ENCODE results near the gene PTPRN2. TPM values are rescaled to one million over a fixed set of nuclear protein-coding genes. Genes with fewer than 3 reads are reported as not detected.

The PTPRN2 gene
- total and polyA plus RNA-seq, 2 donors (not counting 3 experiments of a cell fraction or from before 2014, with no cell fraction given): 0.62 to 0.88 TPM

DNA sequence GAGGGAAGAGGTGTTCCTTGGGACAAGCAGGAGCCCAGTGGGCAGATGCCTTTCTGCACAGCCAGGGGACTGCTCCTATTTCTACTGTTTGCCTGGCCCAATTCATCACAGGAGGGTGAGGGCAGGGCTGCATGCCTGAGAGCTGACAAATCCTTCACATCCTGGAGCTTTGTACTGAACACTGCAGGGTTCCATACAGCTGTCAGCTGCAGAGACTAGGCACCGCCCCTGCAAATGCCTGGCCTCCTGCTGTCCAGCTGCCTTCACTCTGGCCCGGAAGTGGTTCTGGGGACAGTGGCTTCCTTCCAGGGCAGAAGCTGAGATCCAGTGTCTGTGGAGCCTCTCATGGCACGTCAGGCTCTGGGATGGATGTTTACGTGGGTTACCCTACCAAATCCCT lies 780.1 kb downstream of the PTPRN2 start:
- intact Hi-C loops (cut with micrococcal nuclease): no loop called here
- Histone ChIP-seq H3K4me2 (ENCODE audit: insufficient read depth, low read length) (no peak overlapping the region), H3K9me1 (replicated peaks; ENCODE audit: control insufficient read depth, extremely low read depth, insufficient read depth, low read length) (no peaks in the 10 kb centered on the region), H3K4me1 (ENCODE audit: control insufficient read depth, extremely low read depth, insufficient read depth, low read length) (no peaks in the 10 kb centered on the region), H3K36me3 (ENCODE audit: control insufficient read depth in 2 of 2, extremely low read depth in 1 of 2, insufficient read depth in 2 of 2, low read length in 2 of 2) (no peaks in the 10 kb centered on the region), H3K27ac (ENCODE audit: insufficient read depth, low read depth, low read length) (no peak overlapping the region), H3K27me3 (ENCODE audit: control insufficient read depth in 2 of 2, insufficient read depth in 2 of 2, low read length in 2 of 2) (no peaks in the 10 kb centered on the region), H3K4me3 (replicated peaks in 1 of 3; ENCODE audit: insufficient read depth in 1 of 3, low read depth in 1 of 3, low read length in 3 of 3) (no peak overlapping the region), H3K9me3 (replicated peaks; ENCODE audit: control insufficient read depth, insufficient read depth, low read length) (peaks cover 3% of the 10 kb centered on the region), H3K79me2 (ENCODE audit: control insufficient read depth, insufficient read depth, low read length) (no peaks in the 10 kb centered on the region), H4K20me1 (replicated peaks; ENCODE audit: control insufficient read depth, extremely low read depth, insufficient read depth, low read length) (no peaks in the 10 kb centered on the region), H3K9ac (replicated peaks; ENCODE audit: extremely low read depth, insufficient read depth, low read length) (no peak overlapping the region), H2AFZ (ENCODE audit: low read depth, low read length) (no peak overlapping the region)
- no peak for TF ChIP-seq EZH2 (IDR thresholded peaks at IDR 0.05; ENCODE audit: borderline replicate concordance, low read depth, low read length, severe bottlenecking)
- TF ChIP-seq, protein P1, sequence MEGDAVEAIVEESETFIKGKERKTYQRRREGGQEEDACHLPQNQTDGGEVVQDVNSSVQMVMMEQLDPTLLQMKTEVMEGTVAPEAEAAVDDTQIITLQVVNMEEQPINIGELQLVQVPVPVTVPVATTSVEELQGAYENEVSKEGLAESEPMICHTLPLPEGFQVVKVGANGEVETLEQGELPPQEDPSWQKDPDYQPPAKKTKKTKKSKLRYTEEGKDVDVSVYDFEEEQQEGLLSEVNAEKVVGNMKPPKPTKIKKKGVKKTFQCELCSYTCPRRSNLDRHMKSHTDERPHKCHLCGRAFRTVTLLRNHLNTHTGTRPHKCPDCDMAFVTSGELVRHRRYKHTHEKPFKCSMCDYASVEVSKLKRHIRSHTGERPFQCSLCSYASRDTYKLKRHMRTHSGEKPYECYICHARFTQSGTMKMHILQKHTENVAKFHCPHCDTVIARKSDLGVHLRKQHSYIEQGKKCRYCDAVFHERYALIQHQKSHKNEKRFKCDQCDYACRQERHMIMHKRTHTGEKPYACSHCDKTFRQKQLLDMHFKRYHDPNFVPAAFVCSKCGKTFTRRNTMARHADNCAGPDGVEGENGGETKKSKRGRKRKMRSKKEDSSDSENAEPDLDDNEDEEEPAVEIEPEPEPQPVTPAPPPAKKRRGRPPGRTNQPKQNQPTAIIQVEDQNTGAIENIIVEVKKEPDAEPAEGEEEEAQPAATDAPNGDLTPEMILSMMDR (IDR thresholded peaks at IDR 0.05; ENCODE audit: extremely low read depth in 1 of 2, insufficient read depth in 1 of 2, low read depth in 1 of 2, low read length in 2 of 2): no peak
- TF ChIP-seq JUN (IDR thresholded peaks at IDR 0.05; ENCODE audit: borderline replicate concordance, insufficient read depth, insufficient read length, low read depth): no peak
- TF ChIP-seq POLR2AphosphoS5 (IDR thresholded peaks at IDR 0.05; ENCODE audit: insufficient read depth, low read depth, low read length): no peak
- no peak for TF ChIP-seq FOS (IDR thresholded peaks at IDR 0.05; ENCODE audit: borderline replicate concordance, insufficient read depth, low read length)
- no peak for TF ChIP-seq MAX (IDR thresholded peaks at IDR 0.05; ENCODE audit: insufficient read depth, insufficient read length)
- TF ChIP-seq GATA2 (IDR thresholded peaks at IDR 0.05; ENCODE audit: insufficient read depth, insufficient read length, low read depth, low read length): no peak
- no peak for TF ChIP-seq MYC (IDR thresholded peaks at IDR 0.05; ENCODE audit: low read depth, low read length)
- no peak for TF ChIP-seq POLR2A (IDR thresholded peaks at IDR 0.05; ENCODE audit: low read depth, low read length)
- POLR2A ChIA-PET: no interaction called here
- dilution Hi-C loops (cut with MboI; ENCODE audit: extremely low pct_ligation_motif_present, low sequenced_read_pairs): no loop called here
- no TSS peak for BruUV-seq (replicated peaks)
- CTCF ChIA-PET: no interaction called here
- FAIRE-seq (no peak), DNase-seq (ENCODE audit: low read depth, low spot score) (no peak)

Data from endothelial cell of umbilical vein (primary cell).